ENCODE results near the gene KSR2.

DNA sequence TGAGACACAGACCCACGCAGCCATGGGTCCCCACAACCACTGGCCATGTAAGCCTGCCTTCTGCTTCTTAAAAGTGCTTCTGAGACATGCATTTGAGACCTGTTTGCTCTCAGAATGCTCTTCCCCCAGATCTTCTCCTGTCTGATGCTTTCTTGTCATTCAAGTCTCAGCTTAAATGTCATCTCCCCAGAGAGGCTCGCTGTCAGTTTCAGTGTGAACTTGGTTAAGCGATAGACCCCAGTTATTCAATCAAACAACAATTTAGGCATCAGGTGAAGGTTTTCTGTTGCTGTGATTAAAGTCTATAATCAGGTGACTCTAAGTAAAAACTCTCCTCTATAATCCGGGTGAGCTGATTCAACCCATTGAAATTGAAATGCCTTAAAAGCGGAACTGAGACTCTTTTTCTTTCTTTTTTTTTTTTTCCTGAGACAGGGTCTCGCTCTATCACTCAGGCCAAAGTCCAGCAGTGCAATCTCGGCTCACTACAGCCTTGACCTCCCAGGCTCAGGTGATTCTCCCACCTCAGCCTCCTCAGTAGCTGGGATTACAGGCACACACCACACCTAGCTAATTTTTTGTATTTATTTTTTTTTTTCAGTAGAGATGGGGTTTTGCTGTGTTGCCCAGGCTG is 123.4 kb downstream of the KSR2 start:
- TF ChIP-seq, protein P1, sequence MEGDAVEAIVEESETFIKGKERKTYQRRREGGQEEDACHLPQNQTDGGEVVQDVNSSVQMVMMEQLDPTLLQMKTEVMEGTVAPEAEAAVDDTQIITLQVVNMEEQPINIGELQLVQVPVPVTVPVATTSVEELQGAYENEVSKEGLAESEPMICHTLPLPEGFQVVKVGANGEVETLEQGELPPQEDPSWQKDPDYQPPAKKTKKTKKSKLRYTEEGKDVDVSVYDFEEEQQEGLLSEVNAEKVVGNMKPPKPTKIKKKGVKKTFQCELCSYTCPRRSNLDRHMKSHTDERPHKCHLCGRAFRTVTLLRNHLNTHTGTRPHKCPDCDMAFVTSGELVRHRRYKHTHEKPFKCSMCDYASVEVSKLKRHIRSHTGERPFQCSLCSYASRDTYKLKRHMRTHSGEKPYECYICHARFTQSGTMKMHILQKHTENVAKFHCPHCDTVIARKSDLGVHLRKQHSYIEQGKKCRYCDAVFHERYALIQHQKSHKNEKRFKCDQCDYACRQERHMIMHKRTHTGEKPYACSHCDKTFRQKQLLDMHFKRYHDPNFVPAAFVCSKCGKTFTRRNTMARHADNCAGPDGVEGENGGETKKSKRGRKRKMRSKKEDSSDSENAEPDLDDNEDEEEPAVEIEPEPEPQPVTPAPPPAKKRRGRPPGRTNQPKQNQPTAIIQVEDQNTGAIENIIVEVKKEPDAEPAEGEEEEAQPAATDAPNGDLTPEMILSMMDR (tag by site-specific recombination; IDR thresholded peaks at IDR 0.05) = no peak
- TF ChIP-seq ZNF777 (tag by site-specific recombination; IDR thresholded peaks at IDR 0.05; ENCODE audit: borderline replicate concordance) (no peak), ZNF549 (tag by site-specific recombination; IDR thresholded peaks at IDR 0.05) (no peak), ZNF274 (IDR thresholded peaks at IDR 0.05; ENCODE audit: low read length) (no peak), ZNF274 (tag by site-specific recombination; IDR thresholded peaks at IDR 0.05; ENCODE audit: borderline replicate concordance) (no peak), ZNF585B (tag by site-specific recombination; IDR thresholded peaks at IDR 0.05) (no peak), SALL2 (tag by site-specific recombination; IDR thresholded peaks at IDR 0.05; ENCODE audit: borderline replicate concordance) (no peak), ZBTB20 (tag by site-specific recombination; IDR thresholded peaks at IDR 0.05) (no peak), ZNF610 (tag by site-specific recombination; IDR thresholded peaks at IDR 0.05; ENCODE audit: borderline replicate concordance) (no peak), ZNF629 (tag by site-specific recombination; IDR thresholded peaks at IDR 0.05) (no peak)
- TF ChIP-seq, protein P2, sequence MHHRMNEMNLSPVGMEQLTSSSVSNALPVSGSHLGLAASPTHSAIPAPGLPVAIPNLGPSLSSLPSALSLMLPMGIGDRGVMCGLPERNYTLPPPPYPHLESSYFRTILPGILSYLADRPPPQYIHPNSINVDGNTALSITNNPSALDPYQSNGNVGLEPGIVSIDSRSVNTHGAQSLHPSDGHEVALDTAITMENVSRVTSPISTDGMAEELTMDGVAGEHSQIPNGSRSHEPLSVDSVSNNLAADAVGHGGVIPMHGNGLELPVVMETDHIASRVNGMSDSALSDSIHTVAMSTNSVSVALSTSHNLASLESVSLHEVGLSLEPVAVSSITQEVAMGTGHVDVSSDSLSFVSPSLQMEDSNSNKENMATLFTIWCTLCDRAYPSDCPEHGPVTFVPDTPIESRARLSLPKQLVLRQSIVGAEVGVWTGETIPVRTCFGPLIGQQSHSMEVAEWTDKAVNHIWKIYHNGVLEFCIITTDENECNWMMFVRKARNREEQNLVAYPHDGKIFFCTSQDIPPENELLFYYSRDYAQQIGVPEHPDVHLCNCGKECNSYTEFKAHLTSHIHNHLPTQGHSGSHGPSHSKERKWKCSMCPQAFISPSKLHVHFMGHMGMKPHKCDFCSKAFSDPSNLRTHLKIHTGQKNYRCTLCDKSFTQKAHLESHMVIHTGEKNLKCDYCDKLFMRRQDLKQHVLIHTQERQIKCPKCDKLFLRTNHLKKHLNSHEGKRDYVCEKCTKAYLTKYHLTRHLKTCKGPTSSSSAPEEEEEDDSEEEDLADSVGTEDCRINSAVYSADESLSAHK (tag by site-specific recombination; IDR thresholded peaks at IDR 0.05) = no peak
- TF ChIP-seq, protein P3, sequence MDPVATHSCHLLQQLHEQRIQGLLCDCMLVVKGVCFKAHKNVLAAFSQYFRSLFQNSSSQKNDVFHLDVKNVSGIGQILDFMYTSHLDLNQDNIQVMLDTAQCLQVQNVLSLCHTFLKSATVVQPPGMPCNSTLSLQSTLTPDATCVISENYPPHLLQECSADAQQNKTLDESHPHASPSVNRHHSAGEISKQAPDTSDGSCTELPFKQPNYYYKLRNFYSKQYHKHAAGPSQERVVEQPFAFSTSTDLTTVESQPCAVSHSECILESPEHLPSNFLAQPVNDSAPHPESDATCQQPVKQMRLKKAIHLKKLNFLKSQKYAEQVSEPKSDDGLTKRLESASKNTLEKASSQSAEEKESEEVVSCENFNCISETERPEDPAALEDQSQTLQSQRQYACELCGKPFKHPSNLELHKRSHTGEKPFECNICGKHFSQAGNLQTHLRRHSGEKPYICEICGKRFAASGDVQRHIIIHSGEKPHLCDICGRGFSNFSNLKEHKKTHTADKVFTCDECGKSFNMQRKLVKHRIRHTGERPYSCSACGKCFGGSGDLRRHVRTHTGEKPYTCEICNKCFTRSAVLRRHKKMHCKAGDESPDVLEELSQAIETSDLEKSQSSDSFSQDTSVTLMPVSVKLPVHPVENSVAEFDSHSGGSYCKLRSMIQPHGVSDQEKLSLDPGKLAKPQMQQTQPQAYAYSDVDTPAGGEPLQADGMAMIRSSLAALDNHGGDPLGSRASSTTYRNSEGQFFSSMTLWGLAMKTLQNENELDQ (tag by site-specific recombination; IDR thresholded peaks at IDR 0.05; ENCODE audit: low read depth) = no peak

All from HEK293 (cell line).